ENCODE measurements around the gene RICTOR. TPM values are rescaled to one million over a fixed set of nuclear protein-coding genes. Genes with fewer than 3 reads are reported as not detected.

Gene RICTOR
- total RNA-seq, 1 donor from 2014 or later = 23.6 TPM

GRCh38 chr5:39099831-39100230 is 25.6 kb upstream of the RICTOR start:
- no peaks in the 10 kb centered on the region for H3K36me3 Mint-ChIP-seq (ENCODE audit: low read depth)
- H3K4me1 Mint-ChIP-seq (ENCODE audit: low read depth) = peaks cover 39% of the 10 kb centered on the region
- H3K27me3 Mint-ChIP-seq (ENCODE audit: low read depth) = no peaks in the 10 kb centered on the region
- no peaks in the 10 kb centered on the region for H3K9me3 Mint-ChIP-seq (ENCODE audit: low read depth)
- no peak overlapping the region for H3K4me3 Mint-ChIP-seq (ENCODE audit: unreplicated experiment)
- no peak for TF ChIP-seq CTCF (IDR thresholded peaks at IDR 0.05)
- DNase-seq (ENCODE audit: low spot score) = no peak
- H3K27ac Mint-ChIP-seq (ENCODE audit: unreplicated experiment) = no peak overlapping the region

- peaks cover 19% of the 10 kb centered on the region for H3K4me1 Mint-ChIP-seq (ENCODE audit: low read depth)
- no peak overlapping the region for H3K4me3 Mint-ChIP-seq (ENCODE audit: unreplicated experiment)
- H3K27ac Mint-ChIP-seq (ENCODE audit: unreplicated experiment) = no peak overlapping the region
- no peaks in the 10 kb centered on the region for H3K27me3 Mint-ChIP-seq (ENCODE audit: low read depth)
- DNase-seq (ENCODE audit: low spot score) = no peak
- H3K9me3 Mint-ChIP-seq (ENCODE audit: low read depth) = peaks cover 17% of the 10 kb centered on the region
- H3K36me3 Mint-ChIP-seq (ENCODE audit: low read depth) = peaks cover 3% of the 10 kb centered on the region
- no peak for TF ChIP-seq CTCF (IDR thresholded peaks at IDR 0.05)
These were observed 19.2 kb upstream of the RICTOR start for GRCh38 chr5:39093352-39093751.

GRCh38 chr5:39092581-39093351 is 18.6 kb upstream of the RICTOR start:
- Mint-ChIP-seq H3K36me3 (ENCODE audit: low read depth) (peaks cover 3% of the 10 kb centered on the region), H3K27ac (ENCODE audit: unreplicated experiment) (peak overlapping the region; percentile 6)
- no peak for TF ChIP-seq CTCF (IDR thresholded peaks at IDR 0.05)

GRCh38 chr5:39091940-39092580 is 17.9 kb upstream of the RICTOR start:
- H3K9me3 Mint-ChIP-seq (ENCODE audit: low read depth) = peaks cover 17% of the 10 kb centered on the region

More at GRCh38 chr5:39092581-39093351, 18.6 kb upstream of the RICTOR start:
- no peaks in the 10 kb centered on the region for H3K27me3 Mint-ChIP-seq (ENCODE audit: low read depth)
- H3K4me3 Mint-ChIP-seq (ENCODE audit: unreplicated experiment) = no peak overlapping the region
- H3K9me3 Mint-ChIP-seq (ENCODE audit: low read depth) = peaks cover 17% of the 10 kb centered on the region
- no peak for DNase-seq (ENCODE audit: low spot score)
- peaks cover 19% of the 10 kb centered on the region for H3K4me1 Mint-ChIP-seq (ENCODE audit: low read depth)

More at GRCh38 chr5:39091940-39092580, 17.9 kb upstream of the RICTOR start:
- Mint-ChIP-seq H3K36me3 (ENCODE audit: low read depth) (peaks cover 3% of the 10 kb centered on the region), H3K27ac (ENCODE audit: unreplicated experiment) (peak overlapping the region; percentile 6), H3K27me3 (ENCODE audit: low read depth) (no peaks in the 10 kb centered on the region), H3K4me3 (ENCODE audit: unreplicated experiment) (no peak overlapping the region), H3K4me1 (ENCODE audit: low read depth) (peaks cover 23% of the 10 kb centered on the region)
- DNase-seq (ENCODE audit: low spot score) = no peak
- no peak for TF ChIP-seq CTCF (IDR thresholded peaks at IDR 0.05)

All from chondrocyte (in vitro differentiated cells).